Measurements from ENCODE around the gene COA8.

Gene COA8

GRCh38 chr14:103623883-103624482 is 61.2 kb downstream of the COA8 start:
- no peak for DNase-seq (ENCODE audit: low read depth in 2 of 2)

- DNase-seq (ENCODE audit: low read depth in 2 of 2) = no peak
Observed at GRCh38 chr14:103624860-103625259, 62.1 kb downstream of the COA8 start.

- no peak for DNase-seq (ENCODE audit: low read depth in 2 of 2)
Observed at GRCh38 chr14:103625356-103626095, 62.8 kb downstream of the COA8 start.

GRCh38 chr14:103626146-103626850 is 63.5 kb downstream of the COA8 start:
- no peak for DNase-seq (ENCODE audit: low read depth in 2 of 2)

- no peak for DNase-seq (ENCODE audit: low read depth in 2 of 2)
Observed at GRCh38 chr14:103627073-103628025, 64.6 kb downstream of the COA8 start.

- no peak for DNase-seq (ENCODE audit: low read depth in 2 of 2)
Observed at GRCh38 chr14:103628221-103628683, 65.5 kb downstream of the COA8 start.

GRCh38 chr14:103628684-103629502 is 66.1 kb downstream of the COA8 start, which contains the start of gene KLC1:
Gene KLC1 (plus strand): TSS chr14:103629211. CDS start chr14:103654565, 25,354 bp downstream.
- peak; percentile 54 to 87 for DNase-seq (ENCODE audit: low read depth in 2 of 2)

- DNase-seq (ENCODE audit: low read depth in 2 of 2) = peak in 1 of 2 donors; percentile 18
Observed at GRCh38 chr14:103629503-103630121, 66.9 kb downstream of the COA8 start.

GRCh38 chr14:103630364-103631108 is 67.8 kb downstream of the COA8 start:
- no peak for DNase-seq (ENCODE audit: low read depth in 2 of 2)

- no peak for DNase-seq (ENCODE audit: low read depth in 2 of 2)
Observed at GRCh38 chr14:103633391-103633790, 70.6 kb downstream of the COA8 start.

- DNase-seq (ENCODE audit: low read depth in 2 of 2) = no peak
Observed at GRCh38 chr14:103634156-103634555, 71.4 kb downstream of the COA8 start.

- DNase-seq (ENCODE audit: low read depth in 2 of 2) = no peak
Observed at GRCh38 chr14:103638594-103638993, 75.8 kb downstream of the COA8 start.
